Mesodermal cell (in vitro differentiated cells): ENCODE measurements around the gene RNU5B-1.
"Not testable (repeated sequence)": the region's sequence is repeated elsewhere in the genome, so short reads cannot be mapped to it uniquely, and the experiment has no call there.

ENCODE experiments used
- H3K27ac ChIP-seq: 2 replicates; pipeline ENCODE4 v1.7.0; 2013; ENCODE audit warnings: mild to moderate bottlenecking, low read depth, low read length, moderate library complexity; ENCODE audit not compliant: severe bottlenecking
- H3K36me3 ChIP-seq: 2 replicates; pipeline ENCODE4 v1.7.1; 2013; ENCODE audit warnings: mild to moderate bottlenecking, low read length, moderate library complexity; ENCODE audit not compliant: control insufficient read depth, insufficient read depth
- H3K4me1 ChIP-seq: one replicate; pipeline ENCODE4 v1.7.1; 2013; ENCODE audit warnings: mild to moderate bottlenecking, low read length; ENCODE audit not compliant: insufficient read depth, control insufficient read depth, poor library complexity, severe bottlenecking
- H3K4me3 ChIP-seq: 2 replicates; pipeline ENCODE4 v1.7.0; 2013; ENCODE audit warnings: low read length, control low read depth, mild to moderate bottlenecking; ENCODE audit not compliant: insufficient read depth, poor library complexity, severe bottlenecking; ENCODE audit errors: extremely low read depth
- H3K9me3 ChIP-seq: 2 replicates; pipeline ENCODE4 v1.7.1; 2013; ENCODE audit warnings: mild to moderate bottlenecking, low read length, moderate library complexity; ENCODE audit not compliant: control insufficient read depth
- WGBS, 2 experiments: methylation state at CpG; one replicate each; pipeline ENCODE4 v1.1.5; 2013; ENCODE audit warnings: missing lambda C conversion rate in 2 of 2; ENCODE audit not compliant: insufficient coverage in 2 of 2; 5-methylcytosine and 5-hydroxymethylcytosine counted together

The RNU5B-1 gene

DNA sequence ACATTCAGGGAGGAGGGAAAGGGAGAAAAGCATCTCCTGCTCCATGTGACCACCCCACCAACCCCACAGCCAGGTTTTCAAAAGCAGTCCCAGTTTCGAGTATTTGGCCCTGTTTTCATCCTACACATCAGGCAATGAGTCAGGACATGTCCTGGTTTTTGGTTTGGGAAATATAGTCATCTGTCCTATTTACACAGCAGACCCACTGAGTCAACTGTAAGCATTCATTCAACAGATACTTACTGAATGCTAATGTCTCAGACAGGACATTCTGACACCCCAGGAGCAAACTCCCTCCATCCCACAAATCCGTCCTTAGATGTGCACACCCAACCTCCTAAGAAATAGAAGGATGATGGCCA, 40.4 kb downstream of the RNU5B-1 start:
- H3K4me3 ChIP-seq = no peak overlapping the region
- H3K4me1 ChIP-seq = peaks cover 19% of the 10 kb centered on the region
- H3K36me3 ChIP-seq = peaks cover 10% of the 10 kb centered on the region
- H3K27ac ChIP-seq = peak overlapping the region; percentile 6
- WGBS, 2 experiments = 80% methylated on average over 1 of the region's 2 CpGs; no CpG with 5 or more reads in 1 of the 2 experiments
- no peaks in the 10 kb centered on the region for H3K9me3 ChIP-seq

DNA sequence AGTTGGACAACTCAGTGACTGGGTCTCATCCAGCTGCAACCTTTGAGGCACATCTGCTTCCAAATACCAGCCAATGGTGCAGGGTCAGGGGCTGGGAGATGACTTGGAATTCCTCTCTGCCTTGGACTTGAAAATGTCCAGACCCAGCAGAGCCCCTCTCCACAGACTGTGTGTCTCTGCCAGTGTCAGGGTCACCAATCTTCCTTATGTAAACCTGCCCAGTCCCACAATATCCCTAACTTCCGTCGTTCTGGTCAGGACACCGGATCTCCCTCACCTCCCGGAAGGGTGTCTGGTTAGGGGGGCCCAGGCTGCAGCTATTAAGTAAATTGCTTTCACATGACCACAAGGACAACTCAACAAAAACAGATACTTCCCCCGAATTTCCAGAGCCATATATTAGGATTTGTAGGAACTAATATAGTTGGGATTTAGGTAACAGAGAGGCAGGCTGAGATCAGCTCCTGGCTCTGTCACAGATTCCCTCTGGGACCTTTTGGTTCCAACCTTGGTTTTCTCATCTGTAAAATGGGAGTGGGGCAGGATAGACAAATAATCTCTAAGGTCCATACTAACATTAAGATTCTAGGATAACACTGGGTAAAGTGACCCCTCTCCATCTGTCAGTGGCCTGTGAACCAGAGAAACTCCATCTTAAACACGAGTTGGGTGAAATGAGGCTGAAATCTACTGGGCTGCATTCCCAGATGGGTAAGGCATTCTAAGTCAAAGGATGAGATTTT, 42.5 kb downstream of the RNU5B-1 start:
- WGBS, 2 experiments = 83 to 100% methylated on average over 1 to 5 of the region's 6 CpGs
- Histone ChIP-seq H3K27ac (peak overlapping the region; percentile 76), H3K9me3 (peaks cover 4% of the 10 kb centered on the region), H3K36me3 (peaks cover 16% of the 10 kb centered on the region), H3K4me1 (peaks cover 11% of the 10 kb centered on the region), H3K4me3 (no peak overlapping the region)

DNA sequence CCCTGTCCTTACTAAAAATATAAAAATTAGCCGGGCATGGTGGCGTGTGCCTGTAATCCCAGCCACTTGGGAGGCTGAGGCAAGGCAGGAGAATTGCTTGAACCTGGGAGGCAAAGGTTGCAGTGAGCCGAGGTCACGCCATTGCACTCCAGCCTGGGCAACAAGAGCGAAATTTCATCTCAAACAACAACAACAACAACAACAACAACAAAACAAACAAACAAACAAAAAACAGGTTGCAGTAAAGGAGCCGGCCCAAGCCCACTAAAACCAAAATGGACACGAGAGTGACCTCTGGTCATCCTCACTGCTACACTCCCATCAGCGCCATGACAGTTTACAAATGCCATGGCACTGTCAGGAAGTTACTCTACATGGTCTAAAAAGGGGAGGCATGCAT, 43.3 kb downstream of the RNU5B-1 start:
- 78 to 100% methylated on average over 1 to 7 of the region's 8 CpGs for WGBS, 2 experiments
- H3K4me1 ChIP-seq = peaks cover 11% of the 10 kb centered on the region
- H3K4me3 ChIP-seq, H3K27ac ChIP-seq: not testable (repeated sequence)
- H3K9me3 ChIP-seq = peaks cover 11% of the 10 kb centered on the region
- H3K36me3 ChIP-seq = peaks cover 18% of the 10 kb centered on the region

DNA sequence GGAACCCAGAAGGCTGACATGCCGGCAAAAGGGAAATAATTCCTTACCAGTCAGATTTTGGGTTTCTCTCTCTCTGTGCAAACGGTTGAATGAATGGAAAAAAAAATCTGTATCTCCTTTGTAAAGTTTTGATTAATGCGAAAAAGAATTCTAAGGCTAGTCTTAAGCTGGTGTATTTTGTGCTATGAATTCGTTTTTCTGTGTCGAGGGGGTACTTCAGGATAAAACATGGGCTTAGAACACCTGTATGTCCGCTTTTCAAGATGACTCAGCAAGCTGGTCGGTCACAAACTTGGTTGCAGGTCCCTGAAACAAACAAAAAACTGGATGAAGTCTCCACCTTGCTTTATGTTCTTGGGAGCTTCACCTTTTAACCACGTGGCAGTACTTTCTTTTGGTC, 44.9 kb downstream of the RNU5B-1 start:
- Histone ChIP-seq H3K36me3 (peaks cover 25% of the 10 kb centered on the region), H3K4me3 (no peak overlapping the region), H3K4me1 (peaks cover 8% of the 10 kb centered on the region), H3K27ac (no peak overlapping the region), H3K9me3 (peaks cover 19% of the 10 kb centered on the region)
- 90% methylated on average over 7 of the region's 8 CpGs for WGBS, 2 experiments

DNA sequence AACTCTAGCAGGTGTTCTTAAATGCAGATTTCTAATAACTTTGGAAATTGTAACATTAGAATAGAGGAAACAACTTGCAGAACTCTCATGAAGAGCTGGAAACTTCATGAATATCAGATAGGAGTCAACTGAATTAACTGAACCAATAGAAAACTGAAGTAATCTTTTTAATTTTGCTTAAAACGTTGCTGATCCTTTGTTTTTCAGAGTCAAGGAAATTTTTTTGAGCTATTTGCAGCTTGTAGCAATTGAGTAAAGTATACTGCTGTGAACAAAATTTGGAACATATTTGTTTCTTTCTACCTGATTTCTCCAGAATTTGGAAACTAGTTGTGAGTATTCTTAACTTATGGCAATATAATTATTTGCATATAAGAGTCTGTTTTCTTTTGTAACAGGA, 47.5 kb downstream of the RNU5B-1 start:
- H3K27ac ChIP-seq, H3K4me1 ChIP-seq, H3K4me3 ChIP-seq: not testable (repeated sequence)
- H3K9me3 ChIP-seq = peaks cover 19% of the 10 kb centered on the region
- WGBS, 2 experiments = 100% methylated on average over 1 of the region's 1 CpG
- H3K36me3 ChIP-seq = peaks cover 25% of the 10 kb centered on the region
